Fibroblast of villous mesenchyme (primary cell): Measurements from ENCODE around the gene EIF1AD. TPM values are rescaled to one million over a fixed set of nuclear protein-coding genes. Genes with fewer than 3 reads are reported as not detected.

Experiments
- DNase-seq: peaks from one replicate; pipeline ENCODE4 v3.0.0-alpha.2; 2010; ENCODE audit warnings: low read depth
- H3K4me3 ChIP-seq: 2 replicates; pipeline ENCODE4 v1.5.1; 2011; ENCODE audit warnings: low read depth, mild to moderate bottlenecking, low read length
- total RNA-seq: library from RNA; depleted of rRNA; stranded (reverse); fragments of >200 nt; gene quantifications from 2 replicates; pipeline ENCODE4 v1.2.3, GENCODE V29; 2012
- TF ChIP-seq, protein P1 (sequence below): IDR thresholded peaks from 2 replicates; pipeline ENCODE4 v1.5.1; 2012; ENCODE audit warnings: low read depth, mild to moderate bottlenecking, low read length; ENCODE audit not compliant: insufficient read depth

The EIF1AD gene
- total RNA-seq, 1 donor: 35.4 TPM

DNA sequence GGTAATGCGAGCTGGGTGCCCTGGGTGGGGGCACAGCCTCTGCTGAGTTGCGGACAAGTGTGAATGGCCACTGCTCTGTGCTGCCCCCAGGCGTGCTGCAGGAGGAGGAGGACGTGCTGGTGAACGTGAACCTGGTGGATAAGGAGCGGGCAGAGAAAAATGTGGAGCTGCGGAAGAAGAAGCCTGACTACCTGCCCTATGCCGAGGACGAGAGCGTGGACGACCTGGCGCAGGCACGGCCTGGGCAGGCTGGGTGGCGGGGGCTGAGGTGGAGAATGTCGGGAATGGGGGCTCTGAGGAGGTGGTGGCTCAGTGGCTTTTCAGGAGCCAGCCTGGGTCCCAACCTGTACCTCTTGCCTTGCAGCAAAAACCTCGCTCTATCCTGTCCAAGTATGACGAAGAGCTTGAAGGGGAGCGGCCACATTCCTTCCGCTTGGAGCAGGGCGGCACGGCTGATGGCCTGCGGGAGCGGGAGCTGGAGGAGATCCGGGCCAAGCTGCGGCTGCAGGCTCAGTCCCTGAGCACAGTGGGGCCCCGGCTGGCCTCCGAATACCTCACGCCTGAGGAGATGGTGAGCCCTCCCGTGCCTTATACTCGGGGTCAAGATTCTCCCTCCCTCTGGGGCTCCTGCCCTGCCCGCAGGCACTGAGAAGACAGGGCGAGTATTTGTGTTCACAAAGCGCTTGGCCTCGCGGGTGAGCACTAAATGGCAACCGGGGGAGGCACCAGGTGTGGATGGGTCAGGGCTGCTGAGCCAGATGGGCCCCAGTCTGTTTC lies 35.8 kb downstream of the EIF1AD start:
- TF ChIP-seq, protein P1, sequence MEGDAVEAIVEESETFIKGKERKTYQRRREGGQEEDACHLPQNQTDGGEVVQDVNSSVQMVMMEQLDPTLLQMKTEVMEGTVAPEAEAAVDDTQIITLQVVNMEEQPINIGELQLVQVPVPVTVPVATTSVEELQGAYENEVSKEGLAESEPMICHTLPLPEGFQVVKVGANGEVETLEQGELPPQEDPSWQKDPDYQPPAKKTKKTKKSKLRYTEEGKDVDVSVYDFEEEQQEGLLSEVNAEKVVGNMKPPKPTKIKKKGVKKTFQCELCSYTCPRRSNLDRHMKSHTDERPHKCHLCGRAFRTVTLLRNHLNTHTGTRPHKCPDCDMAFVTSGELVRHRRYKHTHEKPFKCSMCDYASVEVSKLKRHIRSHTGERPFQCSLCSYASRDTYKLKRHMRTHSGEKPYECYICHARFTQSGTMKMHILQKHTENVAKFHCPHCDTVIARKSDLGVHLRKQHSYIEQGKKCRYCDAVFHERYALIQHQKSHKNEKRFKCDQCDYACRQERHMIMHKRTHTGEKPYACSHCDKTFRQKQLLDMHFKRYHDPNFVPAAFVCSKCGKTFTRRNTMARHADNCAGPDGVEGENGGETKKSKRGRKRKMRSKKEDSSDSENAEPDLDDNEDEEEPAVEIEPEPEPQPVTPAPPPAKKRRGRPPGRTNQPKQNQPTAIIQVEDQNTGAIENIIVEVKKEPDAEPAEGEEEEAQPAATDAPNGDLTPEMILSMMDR: no peak

DNA sequence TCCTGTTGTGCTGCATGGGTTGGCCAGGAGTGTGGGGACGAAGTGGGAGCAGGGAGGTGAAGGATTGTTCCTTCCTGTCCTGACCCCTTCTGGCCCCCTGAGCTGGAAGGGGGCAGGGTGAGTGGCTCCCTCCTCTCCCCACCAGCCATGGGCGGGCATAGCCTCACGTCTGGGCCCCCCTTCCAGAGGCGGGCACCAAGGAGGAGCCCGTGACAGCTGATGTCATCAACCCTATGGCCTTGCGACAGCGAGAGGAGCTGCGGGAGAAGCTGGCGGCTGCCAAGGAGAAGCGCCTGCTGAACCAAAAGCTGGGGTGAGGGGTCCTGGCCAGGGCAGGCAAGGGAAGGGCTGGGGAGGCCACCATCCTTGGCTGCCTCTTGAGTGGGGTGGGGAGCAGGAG lies 37.1 kb downstream of the EIF1AD start:
- TF ChIP-seq, protein P1: no peak
- H3K4me3 ChIP-seq: no peak overlapping the region
- DNase-seq: no peak

More for the DNA sequence above, 35.8 kb downstream of the EIF1AD start:
- no peak for DNase-seq
- no peak overlapping the region for H3K4me3 ChIP-seq

DNA sequence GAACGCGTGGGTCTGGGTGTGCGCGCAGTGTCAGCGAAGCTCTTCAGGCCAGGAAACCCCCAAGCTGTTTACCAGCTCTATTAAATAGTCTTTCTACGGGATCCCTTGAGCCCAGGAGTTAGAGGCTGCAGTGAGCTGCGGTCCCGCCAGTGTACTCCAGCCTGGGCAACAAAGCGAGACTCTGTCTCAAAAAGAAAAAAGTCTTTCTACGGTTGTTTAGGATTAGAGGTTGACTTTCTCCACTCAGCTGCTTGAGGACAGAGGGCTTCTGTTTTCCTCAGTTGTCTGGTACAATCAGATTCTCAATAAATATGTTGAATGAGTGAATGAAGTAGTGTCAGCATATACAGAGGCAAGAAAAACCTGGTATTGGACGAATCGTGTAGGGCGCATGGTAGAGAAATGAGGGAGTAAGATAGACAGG lies 39.8 kb downstream of the EIF1AD start:
- peak overlapping the region; percentile 87 for H3K4me3 ChIP-seq
- DNase-seq: no peak
- TF ChIP-seq, protein P1: no peak

DNA sequence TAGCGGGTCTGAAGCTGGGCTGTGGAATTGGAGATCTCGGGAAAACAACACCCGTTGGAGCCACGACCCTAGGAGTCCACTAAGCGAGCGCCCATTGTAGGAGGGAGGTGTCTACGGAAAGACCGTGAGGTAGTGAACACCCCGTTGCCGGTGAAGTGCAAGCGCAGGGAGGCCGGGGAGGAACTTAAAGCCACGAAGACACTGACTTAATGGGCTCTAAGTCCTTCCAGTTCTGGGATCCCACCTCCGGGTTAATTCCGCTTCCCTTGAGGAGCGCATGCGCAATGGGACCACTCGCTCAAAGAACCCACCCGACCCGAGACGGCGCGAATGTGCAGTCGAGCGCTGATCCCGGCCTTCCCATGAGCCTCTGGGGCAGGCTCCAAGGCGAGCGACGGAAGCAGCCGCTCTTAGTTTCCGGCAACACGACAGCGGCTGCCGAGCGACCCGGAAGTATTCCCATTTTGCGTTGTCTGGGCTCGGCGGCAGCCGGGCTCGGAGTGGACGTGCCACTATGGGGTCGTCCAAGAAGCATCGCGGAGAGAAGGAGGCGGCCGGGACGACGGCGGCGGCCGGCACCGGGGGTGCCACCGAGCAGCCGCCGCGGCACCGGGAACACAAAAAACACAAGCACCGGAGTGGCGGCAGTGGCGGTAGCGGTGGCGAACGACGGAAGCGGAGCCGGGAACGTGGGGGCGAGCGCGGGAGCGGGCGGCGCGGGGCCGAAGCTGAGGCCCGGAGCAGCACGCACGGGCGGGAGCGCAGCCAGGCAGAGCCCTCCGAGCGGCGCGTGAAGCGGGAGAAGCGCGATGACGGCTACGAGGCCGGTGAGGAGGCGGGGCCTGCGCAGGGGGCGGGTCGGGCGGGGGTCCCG lies 40.5 kb downstream of the EIF1AD start, which contains the start of gene SART1:
Gene SART1, plus strand, starts transcription at position 468 of the 874 bp plus-strand sequence. Its CDS starts 47 bp downstream, at position 515.
- TF ChIP-seq, protein P1: no peak
- H3K4me3 ChIP-seq: peak within 1 kb of the TSS; percentile 87
- DNase-seq: peak; percentile 98

DNA sequence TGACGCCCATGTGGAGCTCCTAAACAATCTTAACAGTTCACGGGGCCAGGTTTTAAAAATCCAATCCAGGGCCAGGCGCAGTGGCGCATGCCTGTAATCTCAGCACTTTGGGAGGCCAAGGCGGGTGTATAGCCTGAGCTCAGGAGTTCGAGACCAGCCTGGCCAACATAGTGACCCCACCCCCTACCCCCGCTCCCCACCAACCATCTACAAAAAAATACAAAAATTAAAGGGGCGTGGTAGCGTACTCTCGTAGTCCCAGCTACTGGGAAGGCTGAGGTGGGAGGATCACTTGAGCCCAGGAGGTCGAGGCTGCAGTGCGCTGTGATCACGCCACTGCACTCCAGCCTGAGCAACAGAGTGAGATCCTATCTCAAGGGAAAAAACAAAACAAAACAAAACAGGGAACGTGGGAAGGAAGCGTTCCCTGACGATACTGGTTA lies 41.1 kb downstream of the EIF1AD start:
- DNase-seq: no peak
- TF ChIP-seq, protein P1: no peak
- peak overlapping the region; percentile 87 for H3K4me3 ChIP-seq

DNA sequence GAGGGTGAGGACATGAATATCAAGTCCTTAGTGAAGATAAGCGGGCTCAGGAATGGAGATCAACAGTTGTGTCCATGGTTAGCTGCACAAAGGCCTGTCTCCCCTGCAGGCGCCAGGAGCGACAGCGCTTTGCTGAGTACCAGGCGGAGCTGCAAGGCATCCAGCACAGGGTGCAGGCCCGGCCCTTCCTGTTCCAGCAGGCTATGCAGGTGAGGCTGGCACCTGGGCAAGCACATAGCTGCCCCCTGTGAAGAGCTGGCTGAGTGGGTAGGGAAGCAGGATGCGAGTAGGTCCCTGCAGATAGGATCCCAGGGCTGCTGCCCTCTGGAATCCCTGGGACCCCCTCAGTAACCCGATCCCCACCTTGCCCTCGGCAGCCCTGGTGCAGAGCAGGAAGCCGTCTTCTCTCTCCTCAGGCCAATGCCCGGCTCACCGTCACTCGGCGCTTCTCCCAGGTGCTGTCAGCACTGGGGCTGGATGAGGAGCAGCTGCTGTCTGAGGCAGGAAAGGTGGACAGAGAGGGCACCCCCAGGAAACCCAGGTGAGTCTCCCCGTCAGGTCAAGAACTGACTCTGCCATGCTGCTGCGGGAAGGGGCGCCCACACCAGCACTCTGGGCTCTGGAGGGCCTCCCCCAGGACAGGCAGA lies 43.1 kb downstream of the EIF1AD start:
- TF ChIP-seq, protein P1: no peak
- no peak overlapping the region for H3K4me3 ChIP-seq
- DNase-seq: no peak
